GM08714 (cell line): ENCODE results near the gene SHPK.
"Not testable (repeated sequence)": the region's sequence is repeated elsewhere in the genome, so short reads cannot be mapped to it uniquely, and the experiment has no call there.

Source experiments
- H3K4me3 ChIP-seq: fragments of 200-500 bp; sonication (Bioruptor generic); 2 replicates; pipeline ENCODE4 v1.5.1; 2014; ENCODE audit warnings: mild to moderate bottlenecking, low read length, inconsistent platforms
- ZNF274 ChIP-seq: IDR thresholded peaks from 2 replicates; pipeline ENCODE4 v1.6.1; 2012; ENCODE audit warnings: mild to moderate bottlenecking, low read depth, low read length

Gene SHPK

GRCh38 chr17:3572231-3572630, 63.8 kb downstream of the SHPK start:
- no peak for TF ChIP-seq ZNF274
- H3K4me3 ChIP-seq = no peak overlapping the region

GRCh38 chr17:3571043-3571900, 64.8 kb downstream of the SHPK start:
- no peak overlapping the region for H3K4me3 ChIP-seq
- no peak for TF ChIP-seq ZNF274

DNA sequence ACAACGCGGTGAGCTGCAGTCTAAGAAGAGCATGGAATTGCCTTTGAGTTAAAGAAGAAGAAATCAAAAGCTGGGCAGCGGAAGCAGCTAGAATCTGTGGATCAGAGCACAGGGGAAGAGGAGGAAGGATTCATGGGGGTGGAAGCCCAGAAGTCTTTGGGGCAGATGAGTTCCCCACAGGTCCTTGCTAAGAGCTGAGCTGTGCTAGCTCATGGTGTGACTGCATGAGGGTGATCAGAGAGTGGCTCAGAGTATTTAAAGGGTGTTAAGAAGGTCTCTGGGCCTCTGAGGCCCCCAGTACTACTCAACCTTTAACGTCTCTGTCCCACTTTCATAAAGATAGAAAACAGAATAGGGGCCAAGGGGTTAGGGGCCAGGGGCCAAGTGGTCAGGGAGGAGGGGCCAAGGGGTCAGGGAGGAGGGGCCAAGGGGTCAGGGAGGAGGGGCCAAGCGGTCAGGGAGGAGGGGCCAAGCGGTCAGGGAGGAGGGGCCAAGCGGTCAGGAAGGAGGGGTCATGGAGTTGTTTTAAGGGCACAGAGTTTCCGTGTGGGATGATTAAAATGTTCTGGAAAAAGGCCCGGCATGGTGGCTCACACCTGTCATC, 66.4 kb downstream of the SHPK start:
- H3K4me3 ChIP-seq = no peak overlapping the region
- no peak for TF ChIP-seq ZNF274

- H3K4me3 ChIP-seq = no peak overlapping the region
- TF ChIP-seq ZNF274 = no peak
Measured at GRCh38 chr17:3566551-3566950, 69.5 kb downstream of the SHPK start.

DNA sequence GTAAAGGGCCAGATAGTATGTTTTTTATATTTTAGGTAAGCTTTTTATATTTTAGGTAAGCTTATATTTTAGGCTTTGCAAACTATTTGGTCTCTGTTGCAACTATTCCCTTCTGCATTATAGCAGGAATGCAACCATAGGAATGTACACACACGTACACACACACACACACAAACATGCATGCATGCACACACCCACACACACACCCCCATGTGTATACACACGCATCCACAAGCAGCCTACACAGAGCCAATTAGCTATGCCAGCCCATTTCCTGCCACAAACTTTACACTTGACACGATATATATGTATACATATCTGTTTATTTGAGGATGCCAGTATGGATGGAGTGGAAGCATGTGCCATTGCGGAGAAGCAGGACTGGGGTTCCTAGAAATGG, 70.9 kb downstream of the SHPK start:
- TF ChIP-seq ZNF274 = no peak
- no peak overlapping the region for H3K4me3 ChIP-seq

GRCh38 chr17:3564241-3564640, 71.8 kb downstream of the SHPK start:
- not testable (repeated sequence) for H3K4me3 ChIP-seq

- H3K4me3 ChIP-seq = no peak overlapping the region
- TF ChIP-seq ZNF274 = no peak
Measured at GRCh38 chr17:3559270-3559645, 76.8 kb downstream of the SHPK start.

DNA sequence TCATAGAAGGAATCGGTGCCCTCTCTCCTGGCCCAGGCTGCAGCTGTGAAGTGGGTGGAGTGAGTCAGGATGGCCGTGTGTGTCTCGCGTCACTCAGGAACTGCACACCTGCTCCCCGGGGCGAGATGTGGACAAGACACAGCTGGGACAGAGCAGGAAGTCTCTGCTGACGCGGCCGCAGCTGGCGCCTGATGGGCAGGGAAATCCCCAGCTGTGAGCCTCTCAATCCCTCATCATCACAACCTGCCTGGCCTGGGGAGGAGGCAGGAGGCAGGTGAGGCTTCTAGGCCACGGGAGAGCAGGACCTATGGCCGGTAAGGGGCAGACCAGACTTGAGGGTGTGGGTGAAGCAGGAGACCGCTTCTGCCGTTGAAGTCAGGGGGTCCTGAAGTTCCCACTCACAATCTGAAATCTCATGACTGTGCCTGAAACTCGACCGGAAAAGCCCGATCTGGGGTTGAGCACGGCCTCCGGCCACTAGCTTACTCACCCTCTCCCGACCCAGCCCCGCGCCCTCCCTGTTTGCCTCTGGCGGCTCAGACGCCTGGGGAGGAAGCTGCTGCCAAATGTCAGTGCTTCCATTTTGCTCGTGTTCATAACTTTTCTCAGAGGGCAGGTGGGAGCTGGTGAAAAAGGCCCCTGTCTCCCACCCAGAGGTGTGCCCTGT, 77.3 kb downstream of the SHPK start:
- no peak overlapping the region for H3K4me3 ChIP-seq
- TF ChIP-seq ZNF274 = no peak
